ENCODE data around the gene LARGE2. TPM values are rescaled to one million over a fixed set of nuclear protein-coding genes. Genes with fewer than 3 reads are reported as not detected.
A peak's percentile ranks its signal among the peaks of the same experiment; 100 is the strongest.

LARGE2 gene
- total RNA-seq, 2 donors from 2014 or later: 28.5 to 35.2 TPM

DNA sequence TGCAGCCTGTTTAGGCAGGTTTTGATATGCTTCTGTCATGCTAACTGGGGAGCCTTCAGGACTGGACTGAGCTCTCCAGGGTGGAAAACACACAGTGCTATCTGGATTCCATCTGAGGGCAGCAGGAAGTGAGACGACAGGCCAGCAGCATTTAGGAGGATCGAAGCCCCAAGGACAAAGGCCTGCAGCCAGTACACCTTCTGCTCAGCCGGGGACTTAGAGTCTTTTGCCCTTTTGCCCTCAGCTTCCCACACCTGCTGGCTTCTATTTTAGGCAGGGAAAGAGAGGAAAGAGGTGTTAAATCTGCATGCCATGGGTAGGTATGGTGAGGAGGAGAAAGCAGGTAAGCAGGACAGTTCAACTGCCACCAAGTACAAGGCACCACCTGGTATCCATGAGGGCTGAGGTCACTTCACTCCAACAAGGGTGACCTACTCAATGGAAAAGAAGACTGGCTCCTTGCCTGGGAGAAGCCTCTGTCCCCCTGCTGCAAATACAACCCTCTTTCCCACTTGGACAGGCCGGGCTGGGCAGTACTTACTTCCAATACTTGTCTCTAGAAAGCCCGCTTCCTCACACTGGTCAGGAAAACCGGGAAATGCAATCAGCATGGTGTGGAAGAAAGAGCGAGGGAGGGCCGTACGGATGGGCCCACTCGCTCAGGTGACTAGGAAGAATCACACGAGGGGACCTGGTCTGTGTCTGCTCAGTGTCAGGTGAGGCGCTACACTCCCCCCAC, 12.3 kb downstream of the LARGE2 start:
- Histone ChIP-seq H3K27me3 (ENCODE audit: control insufficient read depth, insufficient read depth, low read length, poor library complexity, severe bottlenecking) (no peaks in the 10 kb centered on the region), H3K9me3 (ENCODE audit: control insufficient read depth, low read length) (no peaks in the 10 kb centered on the region), H3K27ac (ENCODE audit: low read depth, low read length) (no peak overlapping the region), H3K9ac (ENCODE audit: extremely low read depth, low read length, poor library complexity, severe bottlenecking) (no peak overlapping the region), H3K4me1 (ENCODE audit: control insufficient read depth, insufficient read depth, low read length) (peaks cover 6% of the 10 kb centered on the region), H3K4me3 (ENCODE audit: low read length) (no peak overlapping the region), H3K36me3 (ENCODE audit: control insufficient read depth, insufficient read depth, low read length) (peaks cover 44% of the 10 kb centered on the region)
- Mint-ChIP-seq H3K27ac (peak overlapping the region; percentile 61), H3K36me3 (ENCODE audit: low read depth) (peaks cover 42% of the 10 kb centered on the region), H3K9me3 (no peaks in the 10 kb centered on the region), H3K4me3 (no peak overlapping the region), H3K4me1 (peaks cover 12% of the 10 kb centered on the region), H3K27me3 (ENCODE audit: insufficient read depth) (no peaks in the 10 kb centered on the region)
- no peak for DNase-seq
- WGBS, 2 experiments (ENCODE audit: insufficient coverage in 1 of 2, insufficient read length in 1 of 2): 92 to 94% methylated on average over 12 of the region's 12 CpGs
- TF ChIP-seq, protein P1, sequence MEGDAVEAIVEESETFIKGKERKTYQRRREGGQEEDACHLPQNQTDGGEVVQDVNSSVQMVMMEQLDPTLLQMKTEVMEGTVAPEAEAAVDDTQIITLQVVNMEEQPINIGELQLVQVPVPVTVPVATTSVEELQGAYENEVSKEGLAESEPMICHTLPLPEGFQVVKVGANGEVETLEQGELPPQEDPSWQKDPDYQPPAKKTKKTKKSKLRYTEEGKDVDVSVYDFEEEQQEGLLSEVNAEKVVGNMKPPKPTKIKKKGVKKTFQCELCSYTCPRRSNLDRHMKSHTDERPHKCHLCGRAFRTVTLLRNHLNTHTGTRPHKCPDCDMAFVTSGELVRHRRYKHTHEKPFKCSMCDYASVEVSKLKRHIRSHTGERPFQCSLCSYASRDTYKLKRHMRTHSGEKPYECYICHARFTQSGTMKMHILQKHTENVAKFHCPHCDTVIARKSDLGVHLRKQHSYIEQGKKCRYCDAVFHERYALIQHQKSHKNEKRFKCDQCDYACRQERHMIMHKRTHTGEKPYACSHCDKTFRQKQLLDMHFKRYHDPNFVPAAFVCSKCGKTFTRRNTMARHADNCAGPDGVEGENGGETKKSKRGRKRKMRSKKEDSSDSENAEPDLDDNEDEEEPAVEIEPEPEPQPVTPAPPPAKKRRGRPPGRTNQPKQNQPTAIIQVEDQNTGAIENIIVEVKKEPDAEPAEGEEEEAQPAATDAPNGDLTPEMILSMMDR (conservative IDR thresholded peaks at IDR 0.05): no peak

DNA sequence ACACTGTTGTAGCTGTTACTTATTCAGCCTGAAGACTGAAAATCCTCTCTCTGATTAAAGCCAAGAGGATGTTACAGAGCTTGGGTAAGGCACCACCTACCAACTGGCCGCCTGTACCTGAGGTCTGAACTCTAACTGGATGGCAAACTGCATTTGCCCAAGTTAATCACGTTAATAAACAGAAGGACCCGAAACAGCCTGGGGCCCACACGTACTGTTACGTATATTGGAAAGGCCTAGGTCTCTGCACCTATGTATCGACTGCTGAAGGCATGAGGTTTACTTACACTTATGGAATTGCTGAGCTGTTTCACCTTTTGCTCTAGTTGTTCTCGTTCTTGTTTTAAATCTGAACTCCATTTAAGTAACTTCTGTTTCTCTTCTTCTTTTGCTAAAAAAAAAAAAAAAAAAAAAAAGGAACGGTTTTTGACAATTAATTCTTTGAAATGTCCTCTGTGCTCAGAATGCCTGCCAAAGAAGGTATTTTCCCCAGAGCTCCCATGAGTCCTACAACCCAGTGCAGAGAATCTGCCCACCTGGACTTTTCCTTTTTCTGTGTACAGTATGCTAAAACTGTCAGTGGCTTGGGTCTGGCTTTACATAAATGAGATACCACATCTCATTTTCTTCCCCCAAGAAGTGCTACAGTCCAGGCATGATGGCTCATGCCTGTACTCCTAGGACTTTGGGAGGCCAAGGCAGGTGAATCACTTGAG, 13.1 kb downstream of the LARGE2 start:
- TF ChIP-seq, protein P1 (conservative IDR thresholded peaks at IDR 0.05): no peak
- WGBS, 2 experiments (ENCODE audit: insufficient coverage in 1 of 2, insufficient read length in 1 of 2): 88 to 94% methylated on average over 7 of the region's 8 CpGs
- Mint-ChIP-seq H3K9me3 (no peaks in the 10 kb centered on the region), H3K4me3 (no peak overlapping the region), H3K27me3 (ENCODE audit: insufficient read depth) (no peaks in the 10 kb centered on the region), H3K27ac (no peak overlapping the region), H3K36me3 (ENCODE audit: low read depth) (peaks cover 42% of the 10 kb centered on the region), H3K4me1 (peaks cover 12% of the 10 kb centered on the region)
- no peak overlapping the region for H3K27ac ChIP-seq (ENCODE audit: low read depth, low read length)
- H3K4me3 ChIP-seq (ENCODE audit: low read length): no peak overlapping the region
- peaks cover 6% of the 10 kb centered on the region for H3K4me1 ChIP-seq (ENCODE audit: control insufficient read depth, insufficient read depth, low read length)
- no peak overlapping the region for H3K9ac ChIP-seq (ENCODE audit: extremely low read depth, low read length, poor library complexity, severe bottlenecking)
- H3K36me3 ChIP-seq (ENCODE audit: control insufficient read depth, insufficient read depth, low read length): peaks cover 44% of the 10 kb centered on the region
- H3K9me3 ChIP-seq (ENCODE audit: control insufficient read depth, low read length): no peaks in the 10 kb centered on the region
- no peaks in the 10 kb centered on the region for H3K27me3 ChIP-seq (ENCODE audit: control insufficient read depth, insufficient read depth, low read length, poor library complexity, severe bottlenecking)
- no peak for DNase-seq

DNA sequence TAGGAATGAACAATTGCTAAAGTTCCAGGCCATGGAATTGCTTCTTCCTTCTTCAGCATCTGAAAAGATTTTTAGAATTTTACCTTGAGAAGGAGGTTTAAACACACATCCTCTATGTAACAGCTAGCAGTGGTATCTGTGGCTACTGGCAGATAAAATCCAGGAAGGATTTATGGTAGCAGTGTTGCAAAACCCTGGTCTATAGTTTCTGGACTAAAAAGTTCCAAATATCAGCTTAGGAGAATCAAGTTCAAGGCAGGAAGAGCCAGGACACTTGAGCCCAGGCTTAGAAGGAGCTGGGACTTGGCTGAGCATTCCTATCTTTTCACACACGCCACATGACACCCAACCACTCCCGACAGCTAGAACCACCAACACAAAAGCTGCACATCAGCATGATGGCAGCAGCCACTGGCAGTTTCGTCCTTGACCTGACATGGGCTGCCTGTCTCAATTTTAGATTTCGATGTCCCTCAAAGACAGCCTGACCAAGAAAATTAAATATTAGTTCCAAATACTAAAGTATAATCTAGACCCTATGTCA, 14.1 kb downstream of the LARGE2 start:
- no peaks in the 10 kb centered on the region for H3K27me3 Mint-ChIP-seq (ENCODE audit: insufficient read depth)
- Histone ChIP-seq H3K27me3 (ENCODE audit: control insufficient read depth, insufficient read depth, low read length, poor library complexity, severe bottlenecking) (no peaks in the 10 kb centered on the region), H3K9ac (ENCODE audit: extremely low read depth, low read length, poor library complexity, severe bottlenecking) (no peak overlapping the region), H3K4me1 (ENCODE audit: control insufficient read depth, insufficient read depth, low read length) (peaks cover 6% of the 10 kb centered on the region), H3K4me3 (ENCODE audit: low read length) (no peak overlapping the region), H3K9me3 (ENCODE audit: control insufficient read depth, low read length) (no peaks in the 10 kb centered on the region), H3K36me3 (ENCODE audit: control insufficient read depth, insufficient read depth, low read length) (peaks cover 45% of the 10 kb centered on the region), H3K27ac (ENCODE audit: low read depth, low read length) (no peak overlapping the region)
- H3K4me3 Mint-ChIP-seq: no peak overlapping the region
- no peak for DNase-seq
- 96% methylated on average over 4 of the region's 4 CpGs; no CpG with 5 or more reads in 1 of the 2 experiments for WGBS, 2 experiments (ENCODE audit: insufficient coverage in 1 of 2, insufficient read length in 1 of 2)
- peaks cover 12% of the 10 kb centered on the region for H3K4me1 Mint-ChIP-seq
- TF ChIP-seq, protein P1 (conservative IDR thresholded peaks at IDR 0.05): no peak
- peaks cover 44% of the 10 kb centered on the region for H3K36me3 Mint-ChIP-seq (ENCODE audit: low read depth)
- H3K9me3 Mint-ChIP-seq: no peaks in the 10 kb centered on the region
- no peak overlapping the region for H3K27ac Mint-ChIP-seq
